ENCODE results near the gene EDNRB.
A peak's percentile ranks its signal among the peaks of the same experiment; 100 is the strongest.
"Not testable (repeated sequence)": the region's sequence is repeated elsewhere in the genome, so short reads cannot be mapped to it uniquely, and the experiment has no call there.

EDNRB gene

DNA sequence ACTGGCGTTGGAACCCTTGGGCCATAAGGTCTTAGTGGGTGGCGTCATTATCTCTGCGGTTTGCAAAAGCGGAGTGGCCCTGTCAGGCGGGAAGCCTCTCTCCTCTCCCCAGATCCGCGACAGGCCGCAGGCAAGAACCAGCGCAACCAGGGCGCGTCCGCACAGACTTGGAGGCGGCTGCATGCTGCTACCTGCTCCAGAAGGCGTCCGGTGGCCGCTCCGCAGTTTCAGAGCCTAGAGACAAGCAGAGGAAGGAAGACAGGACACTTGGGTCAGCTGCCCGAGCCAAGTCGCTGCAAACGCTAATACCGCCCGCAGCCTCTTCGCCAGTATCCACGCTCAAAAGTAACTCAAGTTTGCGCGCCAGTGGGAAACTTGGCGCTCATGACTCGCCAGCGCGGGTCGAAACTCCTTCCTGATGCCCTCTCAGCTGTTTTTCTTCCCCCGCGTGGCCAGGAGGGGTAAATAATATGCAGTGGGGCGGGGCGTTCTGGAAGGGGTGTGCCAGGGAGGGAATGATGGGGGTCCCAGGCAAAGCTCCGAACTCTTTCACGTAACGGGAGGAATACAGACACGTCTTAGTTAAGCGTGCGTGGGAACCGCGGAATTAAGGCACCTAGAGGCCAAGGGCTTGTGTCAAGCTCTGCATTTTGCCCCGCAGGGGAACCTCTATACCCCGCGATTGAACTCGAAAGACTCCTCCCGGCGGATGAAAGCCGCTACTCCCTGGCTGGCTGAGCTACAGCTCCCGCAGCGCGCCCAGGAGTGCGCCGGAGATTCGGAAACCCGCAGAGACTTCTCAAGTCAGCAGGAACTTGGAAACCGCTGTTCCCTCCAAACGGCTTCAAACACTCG lies at the start of gene EDNRB:
TSS of gene EDNRB (minus strand) at position 441 of the 855 bp plus-strand sequence. CDS start at position 183, 258 bp downstream.
- 0 out of 2 replicates have a peak within 1 kb of the TSS, but pooled peaks have one; percentile 4 for H3K4me3 ChIP-seq (ENCODE audit: low read depth, low read length)
- TF ChIP-seq, protein P1, sequence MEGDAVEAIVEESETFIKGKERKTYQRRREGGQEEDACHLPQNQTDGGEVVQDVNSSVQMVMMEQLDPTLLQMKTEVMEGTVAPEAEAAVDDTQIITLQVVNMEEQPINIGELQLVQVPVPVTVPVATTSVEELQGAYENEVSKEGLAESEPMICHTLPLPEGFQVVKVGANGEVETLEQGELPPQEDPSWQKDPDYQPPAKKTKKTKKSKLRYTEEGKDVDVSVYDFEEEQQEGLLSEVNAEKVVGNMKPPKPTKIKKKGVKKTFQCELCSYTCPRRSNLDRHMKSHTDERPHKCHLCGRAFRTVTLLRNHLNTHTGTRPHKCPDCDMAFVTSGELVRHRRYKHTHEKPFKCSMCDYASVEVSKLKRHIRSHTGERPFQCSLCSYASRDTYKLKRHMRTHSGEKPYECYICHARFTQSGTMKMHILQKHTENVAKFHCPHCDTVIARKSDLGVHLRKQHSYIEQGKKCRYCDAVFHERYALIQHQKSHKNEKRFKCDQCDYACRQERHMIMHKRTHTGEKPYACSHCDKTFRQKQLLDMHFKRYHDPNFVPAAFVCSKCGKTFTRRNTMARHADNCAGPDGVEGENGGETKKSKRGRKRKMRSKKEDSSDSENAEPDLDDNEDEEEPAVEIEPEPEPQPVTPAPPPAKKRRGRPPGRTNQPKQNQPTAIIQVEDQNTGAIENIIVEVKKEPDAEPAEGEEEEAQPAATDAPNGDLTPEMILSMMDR (IDR thresholded peaks at IDR 0.05; ENCODE audit: low read depth, low read length, missing control alignments): no peak
- no peak for DNase-seq (ENCODE audit: low read depth)

DNA sequence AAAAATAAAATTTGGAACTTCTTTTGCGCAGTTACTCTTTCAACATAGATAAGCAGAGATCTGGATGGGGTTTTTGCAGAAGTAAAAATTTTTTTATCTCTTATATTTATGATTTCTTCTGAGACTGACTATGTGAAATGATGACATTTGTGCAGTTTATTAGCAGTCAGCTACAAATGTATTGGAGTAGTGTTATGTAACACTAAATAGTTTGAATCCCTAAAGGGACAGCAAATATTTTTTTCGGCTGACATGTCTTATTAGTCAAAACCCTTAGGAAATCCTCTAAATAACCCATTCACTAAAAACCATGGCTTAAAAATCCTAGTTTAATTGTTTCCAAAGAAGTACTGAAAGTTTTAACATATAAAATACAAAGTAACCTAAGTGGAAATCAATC lies 48.0 kb upstream of the EDNRB start:
- no peak overlapping the region for H3K4me3 ChIP-seq (ENCODE audit: low read depth, low read length)
- DNase-seq (ENCODE audit: low read depth): no peak
- TF ChIP-seq, protein P1 (IDR thresholded peaks at IDR 0.05; ENCODE audit: low read depth, low read length, missing control alignments): no peak

DNA sequence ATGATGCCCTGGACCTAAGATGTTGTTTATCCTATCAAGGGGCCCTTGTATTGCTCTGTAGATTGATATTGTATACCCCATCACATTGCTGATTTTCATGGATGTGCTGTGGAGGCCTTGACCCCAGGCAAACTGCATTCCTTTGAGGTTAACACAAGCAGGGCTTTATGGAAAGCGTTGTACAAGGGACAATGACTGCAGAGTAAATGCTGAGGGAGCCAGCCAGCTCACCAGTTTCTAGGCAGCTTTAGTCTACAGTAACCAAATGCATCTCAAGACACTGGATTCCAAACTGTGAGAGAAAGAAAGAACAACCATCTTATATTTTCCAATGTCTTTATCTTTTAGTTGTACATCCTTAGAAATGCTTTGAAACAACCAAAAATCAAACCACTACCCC lies 34.1 kb upstream of the EDNRB start:
- no peak for DNase-seq (ENCODE audit: low read depth)
- TF ChIP-seq, protein P1 (IDR thresholded peaks at IDR 0.05; ENCODE audit: low read depth, low read length, missing control alignments): no peak
- no peak overlapping the region for H3K4me3 ChIP-seq (ENCODE audit: low read depth, low read length)

DNA sequence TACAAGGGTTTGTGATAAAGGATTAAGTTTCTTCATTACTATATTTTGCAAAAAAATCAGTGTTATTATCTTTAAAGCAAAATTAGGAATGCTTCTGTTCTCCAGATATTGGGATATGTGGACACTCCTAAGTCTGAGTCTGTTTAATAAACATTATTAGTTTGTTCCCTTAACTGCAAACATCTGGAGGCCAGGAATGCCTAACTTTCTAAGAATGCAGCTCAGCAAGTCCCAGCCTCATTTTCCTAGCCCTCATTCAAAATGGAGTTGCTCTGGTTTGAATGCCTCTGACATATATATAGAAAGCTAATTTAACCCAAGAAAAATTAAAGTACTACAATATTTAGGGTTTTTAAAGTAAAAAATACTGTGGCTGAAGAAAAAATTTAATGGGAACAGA lies 33.6 kb upstream of the EDNRB start:
- TF ChIP-seq, protein P1 (IDR thresholded peaks at IDR 0.05; ENCODE audit: low read depth, low read length, missing control alignments): no peak
- no peak for DNase-seq (ENCODE audit: low read depth)
- H3K4me3 ChIP-seq (ENCODE audit: low read depth, low read length): no peak overlapping the region

DNA sequence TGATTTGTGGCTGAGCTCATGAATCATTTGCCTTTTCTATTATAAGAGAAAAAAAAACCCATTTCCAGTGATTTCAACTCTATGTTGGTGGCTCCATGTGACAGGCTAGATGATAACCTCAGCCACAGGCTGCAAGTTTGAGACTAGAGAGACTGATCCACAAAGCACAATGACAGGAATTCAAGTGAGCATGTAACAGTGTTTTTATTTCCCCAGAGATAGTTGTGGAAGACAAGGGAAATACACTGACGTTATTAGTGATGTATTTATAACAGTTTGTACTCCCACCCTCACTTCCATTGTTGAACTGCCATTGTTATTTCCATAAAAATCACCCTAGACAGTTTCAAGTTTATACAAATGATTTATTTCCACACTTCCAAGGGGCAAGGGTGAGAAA lies 27.9 kb upstream of the EDNRB start:
- DNase-seq (ENCODE audit: low read depth): no peak
- TF ChIP-seq, protein P1 (IDR thresholded peaks at IDR 0.05; ENCODE audit: low read depth, low read length, missing control alignments): no peak
- no peak overlapping the region for H3K4me3 ChIP-seq (ENCODE audit: low read depth, low read length)

DNA sequence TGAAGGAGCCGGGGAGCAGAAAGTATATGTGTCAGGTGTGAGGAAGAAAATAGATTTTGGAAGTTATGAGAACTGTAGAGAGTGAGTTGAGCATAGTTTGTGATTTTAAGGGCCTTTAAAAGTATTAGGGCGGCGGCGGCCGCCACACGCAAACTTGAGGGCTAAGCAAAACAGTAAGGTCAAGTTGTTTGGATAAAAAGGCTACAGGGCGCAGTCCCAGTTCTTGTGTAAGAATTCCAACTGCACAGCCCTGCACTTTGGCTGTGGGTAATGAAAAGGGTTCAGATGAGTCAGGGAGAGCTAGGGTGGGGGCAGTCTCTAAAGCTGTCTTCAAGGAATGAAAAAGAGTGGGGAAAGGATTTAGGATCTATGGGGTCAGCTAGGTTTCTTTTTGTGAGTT lies 16.4 kb upstream of the EDNRB start:
- DNase-seq (ENCODE audit: low read depth); H3K4me3 ChIP-seq (ENCODE audit: low read depth, low read length): not testable (repeated sequence)

DNA sequence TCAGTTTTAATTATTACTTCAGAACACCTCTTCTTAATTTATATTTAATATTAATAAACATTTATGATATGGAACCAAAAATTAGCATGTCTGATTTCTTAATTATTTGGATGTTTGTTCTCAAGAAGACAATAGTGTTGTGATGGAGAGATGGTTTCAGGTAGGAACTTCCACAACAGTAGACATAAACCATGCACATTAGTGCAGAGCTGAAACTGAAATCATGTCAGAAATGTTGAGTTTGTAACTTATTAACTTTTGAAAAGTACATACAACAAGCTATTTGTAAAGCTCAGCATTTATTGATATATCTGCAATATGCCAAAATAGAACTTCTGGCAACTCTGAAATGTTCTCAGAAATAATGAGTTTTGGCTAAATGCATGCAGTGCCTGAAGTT lies 11.8 kb upstream of the EDNRB start:
- TF ChIP-seq, protein P1 (IDR thresholded peaks at IDR 0.05; ENCODE audit: low read depth, low read length, missing control alignments): no peak
- DNase-seq (ENCODE audit: low read depth): no peak
- H3K4me3 ChIP-seq (ENCODE audit: low read depth, low read length): no peak overlapping the region
